HCT116 (cell line): Measurements from ENCODE around the gene CAPZA2. TPM values are rescaled to one million over a fixed set of nuclear protein-coding genes. Genes with fewer than 3 reads are reported as not detected.

ENCODE experiments used
- ATAC-seq: fragments of 200-7000 bp; cut with Tn5 transposase; 2 replicates; pipeline ENCODE4 v1.9.1; 2020; ENCODE audit warnings: mild to moderate bottlenecking, moderate library complexity
- BruUV-seq: library from RNA; stranded (reverse); fragments of 400-500 nt; replicated peaks from 2 replicates; lab custom pipeline; 2021; lab: Mats Ljungman, UMichigan
- CTCF ChIA-PET: fragments of 300-600 bp; sonication (Branson Sonifier 250); formaldehyde crosslinking; loops from one replicate; lab custom pipeline; 2021; ENCODE audit warnings: antibody characterized with exemption; lab: Charles Lee
- POLR2A ChIA-PET: fragments of 300-600, 350-600 bp; sonication (Branson Sonifier 250); formaldehyde crosslinking; loops from one replicate; lab custom pipeline; 2021; ENCODE audit warnings: antibody characterized with exemption; lab: Charles Lee
- RAD21 ChIA-PET, 2 experiments: fragments of 300-600 bp; sonication (Branson Sonifier 250); formaldehyde crosslinking; loops; one replicate each; lab custom pipeline; 2023; ENCODE audit warnings: low total read pairs in 2 of 2; ENCODE audit not compliant: uncharacterized antibody in 2 of 2, unreplicated experiment in 2 of 2, low non-redundant PET in 1 of 2; lab: Charles Lee
- DNase-seq: peaks from one replicate; pipeline ENCODE4 v3.0.0-alpha.2; 2010; ENCODE audit warnings: low read depth, low spot score
- H2AFZ ChIP-seq: fragments of 200-600 bp; shearing (Covaris generic), sonication (generic); 2 replicates; pipeline ENCODE4 v1.6.1; 2017; ENCODE audit warnings: low read depth, mixed run types, mixed read lengths, antibody characterized with exemption, low read length; ENCODE audit not compliant: poor library complexity, severe bottlenecking
- H3K27ac ChIP-seq: 2 replicates; pipeline ENCODE4 v1.5.1; 2012; ENCODE audit warnings: low read depth, low read length
- H3K27me3 ChIP-seq: fragments of 200-600 bp; sonication (generic); 2 replicates; pipeline ENCODE4 v1.6.1; 2016; ENCODE audit warnings: mixed run types, low read length, mixed read lengths; ENCODE audit not compliant: insufficient read depth
- H3K36me3 ChIP-seq, 2 experiments: fragments of 200-500 bp in 1 of 2; fragments of 200-600 bp in 1 of 2; sonication (Bioruptor generic) in 1 of 2; sonication (generic) in 1 of 2; 2 replicates each; pipeline versions ENCODE4 v1.5.1 to v1.6.1; 2014 to 2016; ENCODE audit warnings: low read length in 2 of 2, inconsistent platforms in 1 of 2, mixed read lengths in 1 of 2, mixed run types in 1 of 2; ENCODE audit not compliant: insufficient read depth in 2 of 2, control insufficient read depth in 1 of 2
- H3K4me1 ChIP-seq, 2 experiments: fragments of 200-600 bp in 1 of 2; sonication (generic) in 1 of 2; 2 replicates each; pipeline versions ENCODE4 v1.5.1 to v1.6.1; 2012 to 2017; ENCODE audit warnings: low read length in 2 of 2, inconsistent platforms in 1 of 2, mild to moderate bottlenecking in 1 of 2, mixed read lengths in 1 of 2, mixed run types in 1 of 2, moderate library complexity in 1 of 2; ENCODE audit not compliant: insufficient read depth in 2 of 2, control insufficient read depth in 1 of 2
- H3K4me2 ChIP-seq: fragments of 200-600 bp; sonication (generic); 2 replicates; pipeline ENCODE4 v1.6.1; 2017; ENCODE audit warnings: mixed run types, low read length, mixed read lengths
- H3K4me3 ChIP-seq, 2 experiments: fragments of 200-600 bp in 1 of 2; sonication (generic) in 1 of 2; replicated peaks in 1 of 2; 2 replicates each; pipeline ENCODE4 v1.5.1; 2011 to 2016; ENCODE audit warnings: low read length in 2 of 2, control low read depth in 1 of 2, low read depth in 1 of 2, mild to moderate bottlenecking in 1 of 2, mixed read lengths in 1 of 2, mixed run types in 1 of 2
- H3K79me2 ChIP-seq: fragments of 200-600 bp; sonication (generic); 2 replicates; pipeline ENCODE4 v1.6.1; 2017; ENCODE audit warnings: mild to moderate bottlenecking, mixed run types, low read length, moderate library complexity, mixed read lengths; ENCODE audit not compliant: insufficient read depth
- H3K9ac ChIP-seq: fragments of 200-600 bp; sonication (generic); 2 replicates; pipeline ENCODE4 v1.6.1; 2016; ENCODE audit warnings: low read length, mixed read lengths
- H3K9me2 ChIP-seq: fragments of 200-600 bp; sonication (generic), shearing (Covaris generic); 2 replicates; pipeline ENCODE4 v1.6.1; 2017; ENCODE audit warnings: mixed run types, mild to moderate bottlenecking, moderate library complexity; ENCODE audit not compliant: insufficient read depth
- H3K9me3 ChIP-seq, 2 experiments: fragments of 200-500 bp in 1 of 2; fragments of 200-600 bp in 1 of 2; sonication (Bioruptor generic) in 1 of 2; sonication (generic) in 1 of 2; 2 replicates each; pipeline ENCODE4 v1.6.1; 2014 to 2017; ENCODE audit warnings: low read length in 2 of 2, mixed read lengths in 2 of 2, inconsistent platforms in 1 of 2, low read depth in 1 of 2, mild to moderate bottlenecking in 1 of 2, mixed run types in 1 of 2, moderate library complexity in 1 of 2; ENCODE audit not compliant: control insufficient read depth in 1 of 2, insufficient read depth in 1 of 2
- H4K20me1 ChIP-seq: fragments of 200-600 bp; sonication (generic), shearing (Covaris generic); 2 replicates; pipeline ENCODE4 v1.6.1; 2017; ENCODE audit warnings: mixed run types, mild to moderate bottlenecking, moderate library complexity; ENCODE audit not compliant: insufficient read depth
- CBX3 ChIP-seq: IDR thresholded peaks from 2 replicates; pipeline ENCODE4 v1.6.1; 2012; ENCODE audit warnings: low read depth
- CEBPB ChIP-seq: IDR thresholded peaks from 2 replicates; pipeline ENCODE4 v1.6.1; 2012; ENCODE audit warnings: low read depth
- CTCF ChIP-seq, 3 experiments: fragments of 200-600 bp in 1 of 3; sonication (generic) in 1 of 3; IDR thresholded peaks in 2 of 3; conservative IDR thresholded peaks in 1 of 3; 2 replicates each; pipeline ENCODE4 v1.5.1; 2012 to 2017; ENCODE audit warnings: low read depth in 2 of 3, low read length in 2 of 3, antibody characterized with exemption in 1 of 3, borderline replicate concordance in 1 of 3, control low read depth in 1 of 3, mild to moderate bottlenecking in 1 of 3, mixed read lengths in 1 of 3, mixed run types in 1 of 3, moderate library complexity in 1 of 3; ENCODE audit not compliant: insufficient read depth in 1 of 3
- EGR1 ChIP-seq: IDR thresholded peaks from 2 replicates; pipeline ENCODE4 v1.6.1; 2012; ENCODE audit warnings: low read depth
- ELF1 ChIP-seq: IDR thresholded peaks from 2 replicates; pipeline ENCODE4 v1.6.1; 2012; ENCODE audit warnings: low read depth, borderline replicate concordance
- EZH2 ChIP-seq: fragments of 200-600 bp; sonication (generic); IDR thresholded peaks from 2 replicates; pipeline ENCODE4 v1.6.1; 2017; ENCODE audit warnings: antibody characterized with exemption, mixed run types
- EZH2phosphoT487 ChIP-seq: fragments of 200-600 bp; IDR thresholded peaks from 2 replicates; pipeline ENCODE4 v1.6.1; 2018; ENCODE audit warnings: antibody characterized with exemption, borderline replicate concordance
- FOSL1 ChIP-seq: IDR thresholded peaks from 2 replicates; pipeline ENCODE4 v1.6.1; 2012; ENCODE audit warnings: low read depth
- POLR2AphosphoS5 ChIP-seq: IDR thresholded peaks from 2 replicates; pipeline ENCODE4 v1.6.1; 2011; ENCODE audit warnings: mild to moderate bottlenecking, low read depth, low read length, moderate library complexity
- RAD21 ChIP-seq: IDR thresholded peaks from 2 replicates; pipeline ENCODE4 v1.6.1; 2012; ENCODE audit warnings: low read depth, mild to moderate bottlenecking
- REST ChIP-seq: IDR thresholded peaks from 2 replicates; pipeline ENCODE4 v1.6.1; 2012; ENCODE audit warnings: low read depth
- SIN3A ChIP-seq: IDR thresholded peaks from 2 replicates; pipeline ENCODE4 v1.6.1; 2012; ENCODE audit warnings: low read depth
- SP1 ChIP-seq: IDR thresholded peaks from 2 replicates; pipeline ENCODE4 v1.6.1; 2012; ENCODE audit warnings: low read depth
- TCF7L2 ChIP-seq: IDR thresholded peaks from 2 replicates; pipeline ENCODE4 v1.7.0; 2011; ENCODE audit warnings: borderline replicate concordance, inconsistent platforms; ENCODE audit not compliant: insufficient read depth, insufficient read length; ENCODE audit errors: extremely low read depth
- YY1 ChIP-seq: IDR thresholded peaks from 2 replicates; pipeline ENCODE4 v1.6.1; 2011; ENCODE audit warnings: low read length, low read depth, moderate library complexity, mild to moderate bottlenecking; ENCODE audit not compliant: insufficient replicate concordance; ENCODE audit errors: extremely low read depth
- ZFX ChIP-seq: fragments of 450-650 bp; IDR thresholded peaks from 2 replicates; pipeline ENCODE4 v1.6.1; 2017
- ZNF274 ChIP-seq: fragments of 200-500 bp; sonication (Bioruptor generic); IDR thresholded peaks from 2 replicates; pipeline ENCODE4 v1.6.1; 2014; ENCODE audit warnings: mild to moderate bottlenecking, low read depth, low read length, inconsistent platforms
- intact Hi-C: fragments of 100-400 bp; cut with micrococcal nuclease; formaldehyde crosslinking; loops from 2 replicates; pipeline ENCODE4 v1.10.0; 2022
- total RNA-seq: library from RNA; stranded (reverse); gene quantifications from one replicate; pipeline ENCODE4 v1.2.1, GENCODE V29; 2021; ENCODE audit not compliant: unreplicated experiment
- TF ChIP-seq, protein P1 (sequence below): IDR thresholded peaks from 2 replicates; pipeline ENCODE4 v1.6.1; 2011; ENCODE audit warnings: mild to moderate bottlenecking, low read length, moderate library complexity; ENCODE audit not compliant: insufficient replicate concordance; ENCODE audit errors: extremely low read depth
- TF ChIP-seq, protein P2 (sequence below): IDR thresholded peaks from 2 replicates; pipeline ENCODE4 v1.6.1; 2012

CAPZA2 gene
- total RNA-seq, 1 experiment from 2014 or later = 135 TPM

GRCh38 chr7:116918704-116919103 is 56.3 kb downstream of the CAPZA2 start:
- ATAC-seq = no peak
- no peaks in the 10 kb centered on the region for H3K4me1 ChIP-seq
- TF ChIP-seq POLR2AphosphoS5 = no peak
- TF ChIP-seq EZH2 = no peak
- no peak for TF ChIP-seq TCF7L2
- no peak for TF ChIP-seq YY1
- TF ChIP-seq EGR1 = no peak
- TF ChIP-seq, protein P1, sequence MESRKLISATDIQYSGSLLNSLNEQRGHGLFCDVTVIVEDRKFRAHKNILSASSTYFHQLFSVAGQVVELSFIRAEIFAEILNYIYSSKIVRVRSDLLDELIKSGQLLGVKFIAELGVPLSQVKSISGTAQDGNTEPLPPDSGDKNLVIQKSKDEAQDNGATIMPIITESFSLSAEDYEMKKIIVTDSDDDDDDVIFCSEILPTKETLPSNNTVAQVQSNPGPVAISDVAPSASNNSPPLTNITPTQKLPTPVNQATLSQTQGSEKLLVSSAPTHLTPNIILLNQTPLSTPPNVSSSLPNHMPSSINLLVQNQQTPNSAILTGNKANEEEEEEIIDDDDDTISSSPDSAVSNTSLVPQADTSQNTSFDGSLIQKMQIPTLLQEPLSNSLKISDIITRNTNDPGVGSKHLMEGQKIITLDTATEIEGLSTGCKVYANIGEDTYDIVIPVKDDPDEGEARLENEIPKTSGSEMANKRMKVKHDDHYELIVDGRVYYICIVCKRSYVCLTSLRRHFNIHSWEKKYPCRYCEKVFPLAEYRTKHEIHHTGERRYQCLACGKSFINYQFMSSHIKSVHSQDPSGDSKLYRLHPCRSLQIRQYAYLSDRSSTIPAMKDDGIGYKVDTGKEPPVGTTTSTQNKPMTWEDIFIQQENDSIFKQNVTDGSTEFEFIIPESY = no peak
- TF ChIP-seq SP1 = no peak
- no peak for TF ChIP-seq CTCF (IDR thresholded peaks at IDR 0.05 in 2 of 3, conservative IDR thresholded peaks at IDR 0.05 in 1 of 3; ENCODE audit: borderline replicate concordance in 1 of 3, insufficient read depth in 1 of 3, low read depth in 2 of 3, low read length in 2 of 3)
- no peak for TF ChIP-seq ZFX
- no peak for TF ChIP-seq EZH2phosphoT487
- TF ChIP-seq ELF1 = no peak
- TF ChIP-seq, protein P2, sequence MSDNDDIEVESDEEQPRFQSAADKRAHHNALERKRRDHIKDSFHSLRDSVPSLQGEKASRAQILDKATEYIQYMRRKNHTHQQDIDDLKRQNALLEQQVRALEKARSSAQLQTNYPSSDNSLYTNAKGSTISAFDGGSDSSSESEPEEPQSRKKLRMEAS = no peak
- no peak for TF ChIP-seq ZNF274
- no peak for TF ChIP-seq CBX3
- no peak for TF ChIP-seq FOSL1
- TF ChIP-seq CEBPB = no peak
- TF ChIP-seq RAD21 = no peak
- TF ChIP-seq SIN3A = no peak
- no peak for TF ChIP-seq REST
- CTCF ChIA-PET = interaction anchor here (0.9 to 2.4 kb wide), 2 partner anchors 9 to 12 kb away, joined by 3 to 8 read pairs; no protein-coding TSS in a partner anchor
- H3K27me3 ChIP-seq = no peaks in the 10 kb centered on the region
- no peaks in the 10 kb centered on the region for H3K9me2 ChIP-seq
- H3K9me3 ChIP-seq = no peaks in the 10 kb centered on the region
- no peak overlapping the region for H3K4me2 ChIP-seq
- H3K27ac ChIP-seq = no peak overlapping the region
- DNase-seq = no peak
- peaks cover 15 to 38% of the 10 kb centered on the region in 2 experiments for H3K36me3 ChIP-seq
- 0 out of 2 replicates have a peak, but pooled peaks cover 3% of the 10 kb centered on the region for H4K20me1 ChIP-seq
- H3K9ac ChIP-seq = no peak overlapping the region
- intact Hi-C loops = no loop called here
- no peak overlapping the region for H3K4me3 ChIP-seq
- no peaks in the 10 kb centered on the region for H3K79me2 ChIP-seq
- RAD21 ChIA-PET = no interaction called here
- POLR2A ChIA-PET = no interaction called here
- BruUV-seq = no TSS peak
- no peak overlapping the region for H2AFZ ChIP-seq
